ENCODE results near the gene LRRC8C. TPM values are rescaled to one million over a fixed set of nuclear protein-coding genes. Genes with fewer than 3 reads are reported as not detected.
A peak's percentile ranks its signal among the peaks of the same experiment; 100 is the strongest.

LRRC8C gene
- total and polyA plus RNA-seq, 11 donors: 3.2 to 16.3 (median 9.2) TPM

DNA sequence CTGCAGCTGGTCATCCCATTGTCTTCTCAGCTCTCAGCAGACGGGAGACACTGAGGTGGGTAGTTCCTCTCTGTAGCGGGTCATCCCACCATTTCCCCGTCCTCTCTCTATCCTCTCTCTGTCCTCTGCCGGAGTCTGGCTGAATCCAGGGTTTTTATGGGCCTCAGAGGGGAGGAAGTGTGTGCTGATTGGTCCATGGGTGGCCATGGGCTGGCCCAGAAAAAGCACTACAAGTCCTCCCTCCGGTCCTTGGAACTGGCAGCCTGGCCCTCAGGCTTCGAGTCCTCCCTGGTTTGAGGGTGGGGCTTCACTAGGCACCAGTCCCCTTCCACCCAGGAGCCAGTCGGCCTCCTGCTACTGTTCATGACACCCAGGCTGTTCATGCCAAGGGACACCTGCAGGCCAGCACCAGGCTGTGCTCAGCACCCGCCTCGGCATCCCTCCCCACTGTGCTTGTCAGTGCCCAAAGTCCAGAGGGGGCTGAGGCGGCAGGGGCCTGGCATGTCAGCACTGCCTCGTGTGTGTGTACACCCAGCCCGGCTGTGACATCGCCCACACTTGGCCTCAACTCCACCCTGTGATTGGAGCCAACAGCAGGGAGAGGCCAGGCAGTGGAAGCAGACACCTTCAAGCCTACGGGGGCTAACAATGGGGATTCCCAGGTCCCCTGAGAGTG lies 23.0 kb upstream of the LRRC8C start:
- DNase-seq: peak in 2 of 5 donors; percentile 47 to 49
- Histone ChIP-seq H3K4me1 (peaks cover 11 to 65% (median 52%) of the 10 kb centered on the region in 12 donors), H3K27me3 (no peaks in the 10 kb centered on the region), H3K9me3 (no peaks in the 10 kb centered on the region), H3K4me3 (no peak overlapping the region), H3K27ac (peak overlapping the region in 10 of 12 donors; percentile 58 to 84 (median 78)), H3K36me3 (no peaks in the 10 kb centered on the region)
- 42 to 73% (median 55%) methylated on average over 5 to 14 of the region's 14 CpGs for WGBS, 4 donors
- intact Hi-C loops (cut with DNase I): loop anchor here in 5 of 10 donors (5.0 to 10.0 kb wide), 4 partner anchors 85 to 385 kb away; partner anchors contain the start of genes LRRC8B (in 2 of the 5) and ZNF326 (in 1 of the 5)
- peak; percentile 26 to 53 (median 44) for ATAC-seq
- TF ChIP-seq POLR2A (IDR thresholded peaks at IDR 0.05): no peak
- TF ChIP-seq, protein P1, sequence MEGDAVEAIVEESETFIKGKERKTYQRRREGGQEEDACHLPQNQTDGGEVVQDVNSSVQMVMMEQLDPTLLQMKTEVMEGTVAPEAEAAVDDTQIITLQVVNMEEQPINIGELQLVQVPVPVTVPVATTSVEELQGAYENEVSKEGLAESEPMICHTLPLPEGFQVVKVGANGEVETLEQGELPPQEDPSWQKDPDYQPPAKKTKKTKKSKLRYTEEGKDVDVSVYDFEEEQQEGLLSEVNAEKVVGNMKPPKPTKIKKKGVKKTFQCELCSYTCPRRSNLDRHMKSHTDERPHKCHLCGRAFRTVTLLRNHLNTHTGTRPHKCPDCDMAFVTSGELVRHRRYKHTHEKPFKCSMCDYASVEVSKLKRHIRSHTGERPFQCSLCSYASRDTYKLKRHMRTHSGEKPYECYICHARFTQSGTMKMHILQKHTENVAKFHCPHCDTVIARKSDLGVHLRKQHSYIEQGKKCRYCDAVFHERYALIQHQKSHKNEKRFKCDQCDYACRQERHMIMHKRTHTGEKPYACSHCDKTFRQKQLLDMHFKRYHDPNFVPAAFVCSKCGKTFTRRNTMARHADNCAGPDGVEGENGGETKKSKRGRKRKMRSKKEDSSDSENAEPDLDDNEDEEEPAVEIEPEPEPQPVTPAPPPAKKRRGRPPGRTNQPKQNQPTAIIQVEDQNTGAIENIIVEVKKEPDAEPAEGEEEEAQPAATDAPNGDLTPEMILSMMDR (IDR thresholded peaks at IDR 0.05): no peak

DNA sequence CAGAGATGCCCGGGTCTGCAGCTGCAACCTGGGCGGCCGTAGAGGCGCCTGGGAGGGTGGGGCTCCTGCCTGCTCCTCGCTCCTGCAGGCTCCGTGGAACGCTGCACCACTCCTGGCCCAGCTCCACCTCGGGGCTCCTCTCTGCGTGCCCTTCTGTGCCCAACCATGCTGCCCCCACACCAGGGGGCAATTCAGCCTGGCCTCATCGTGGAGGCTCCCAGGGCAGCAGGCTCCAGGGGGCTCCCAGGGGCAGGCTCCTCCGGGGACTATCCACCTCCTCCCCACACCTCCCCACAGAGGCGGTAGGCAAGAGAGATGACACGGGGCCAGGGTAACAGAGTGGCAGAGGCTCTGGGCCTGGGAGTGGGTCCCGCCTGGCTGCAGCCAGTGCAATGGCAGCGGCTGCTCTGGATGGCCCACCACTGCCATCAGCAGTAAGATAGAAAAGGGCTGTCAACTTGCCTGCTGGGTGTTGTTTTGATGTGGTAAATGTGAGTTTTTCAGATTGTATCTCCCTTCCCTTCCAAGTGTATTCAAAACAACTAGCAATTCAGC lies 22.4 kb upstream of the LRRC8C start:
- intact Hi-C loops (cut with DNase I): loop anchor here in 1 of 10 donors (10.0 kb wide), 1 partner anchor 384 kb away; the partner anchor contains the start of gene ZNF326
- H3K4me3 ChIP-seq: no peak overlapping the region
- H3K4me1 ChIP-seq: peaks cover 11 to 67% (median 52%) of the 10 kb centered on the region in 12 donors
- H3K36me3 ChIP-seq: no peaks in the 10 kb centered on the region
- no peaks in the 10 kb centered on the region for H3K27me3 ChIP-seq
- peak in 1 of 5 donors; percentile 65 for DNase-seq
- peak overlapping the region in 9 of 12 donors; percentile 20 to 84 (median 79) for H3K27ac ChIP-seq
- no peaks in the 10 kb centered on the region for H3K9me3 ChIP-seq
- ATAC-seq: peak in 1 of 4 donors; percentile 31
- WGBS, 4 donors: 74 to 86% (median 77%) methylated on average over 3 to 15 of the region's 15 CpGs
- TF ChIP-seq, protein P1 (IDR thresholded peaks at IDR 0.05): no peak
- no peak for TF ChIP-seq POLR2A (IDR thresholded peaks at IDR 0.05)

DNA sequence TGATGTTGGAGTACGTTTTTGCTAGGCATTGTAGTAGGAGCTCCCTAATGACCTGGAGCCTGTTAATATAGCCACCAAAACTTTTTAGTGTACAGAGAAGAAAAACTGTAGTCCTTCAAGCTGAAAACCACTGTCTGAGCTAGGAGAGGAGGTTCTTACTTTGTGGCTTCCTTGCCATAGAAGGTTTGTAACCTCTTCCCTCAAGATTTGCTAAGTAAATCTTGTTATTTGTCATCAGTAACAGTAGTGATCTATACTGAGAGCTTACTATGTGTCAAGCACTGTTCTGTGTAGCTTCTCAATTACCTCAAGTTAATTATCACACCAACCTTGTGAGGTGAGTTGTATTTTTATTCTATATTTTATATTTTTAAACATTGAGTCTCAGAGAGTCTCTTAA lies 21.2 kb upstream of the LRRC8C start:
- no peak for ATAC-seq
- Histone ChIP-seq H3K9me3 (no peaks in the 10 kb centered on the region), H3K4me1 (peaks cover 19 to 68% (median 55%) of the 10 kb centered on the region in 12 donors), H3K36me3 (no peaks in the 10 kb centered on the region), H3K27me3 (no peaks in the 10 kb centered on the region), H3K27ac (peak overlapping the region in 2 of 12 donors; percentile 8 to 29), H3K4me3 (no peak overlapping the region)
- intact Hi-C loops (cut with DNase I): loop anchor here in 1 of 10 donors (10.0 kb wide), 1 partner anchor 383 kb away; the partner anchor contains the start of gene ZNF326
- TF ChIP-seq, protein P1 (IDR thresholded peaks at IDR 0.05): no peak
- no peak for TF ChIP-seq POLR2A (IDR thresholded peaks at IDR 0.05)
- WGBS, 4 donors: 78 to 96% (median 91%) methylated on average over 1 of the region's 1 CpG
- DNase-seq: no peak

DNA sequence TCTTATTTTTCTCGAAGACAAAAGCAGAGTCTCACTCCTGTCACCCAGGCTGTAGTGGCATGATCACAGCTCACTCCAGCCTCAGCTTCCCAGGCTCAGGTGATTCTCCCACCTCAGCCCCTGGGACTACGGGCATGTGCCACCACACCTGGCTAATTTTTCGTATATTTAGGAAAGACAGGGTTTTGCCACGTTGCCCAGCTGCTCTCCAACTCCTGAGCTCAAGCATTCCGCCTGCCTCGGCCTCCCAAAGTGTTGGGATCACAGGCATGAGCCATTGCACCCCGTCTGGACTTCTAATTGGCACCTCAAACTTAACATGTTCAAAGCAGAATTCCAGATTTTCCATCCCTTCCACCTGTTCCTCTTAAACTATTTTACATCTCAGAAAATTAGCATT lies 19.0 kb upstream of the LRRC8C start:
- peak overlapping the region in 2 of 12 donors; percentile 62 to 80 for H3K27ac ChIP-seq
- intact Hi-C loops (cut with DNase I): loop anchor here in 1 of 10 donors (10.0 kb wide), 1 partner anchor 381 kb away; the partner anchor contains the start of gene ZNF326
- peaks cover 13 to 51% (median 41%) of the 10 kb centered on the region in 12 donors for H3K4me1 ChIP-seq

More for the DNA sequence above, 19.0 kb upstream of the LRRC8C start:
- Histone ChIP-seq H3K9me3 (peaks cover 0 to 9% (median 0%) of the 10 kb centered on the region in 12 donors), H3K36me3 (no peaks in the 10 kb centered on the region), H3K4me3 (no peak overlapping the region), H3K27me3 (no peaks in the 10 kb centered on the region)
- DNase-seq: no peak
- WGBS, 4 donors: 85 to 93% (median 91%) methylated on average over 7 of the region's 7 CpGs
- no peak for ATAC-seq
- TF ChIP-seq POLR2A (IDR thresholded peaks at IDR 0.05): no peak
- TF ChIP-seq, protein P1 (IDR thresholded peaks at IDR 0.05): no peak

Data from heart left ventricle (tissue), 16 donors.